Kidney (tissue), 14 donors: ENCODE measurements around the gene ACKR2. TPM values are rescaled to one million over a fixed set of nuclear protein-coding genes. Genes with fewer than 3 reads are reported as not detected.

Experiments
- DNase-seq, 5 donors: peaks; one replicate each; pipeline ENCODE4 v3.0.0-alpha.2; 2013 to 2020
- FAIRE-seq: peaks from 2 replicates; lab custom pipeline; 2012; peaks lifted over from hg19 to GRCh38; lab: Jason Lieb, UNC
- H3K27ac ChIP-seq, 2 donors: one replicate each; pipeline ENCODE4 v1.7.0; 2013; ENCODE audit warnings: low read depth in 2 of 2, low read length in 2 of 2, inconsistent platforms in 1 of 2
- H3K27me3 ChIP-seq: one replicate; pipeline ENCODE4 v1.7.1; 2013; ENCODE audit warnings: low read length, inconsistent platforms; ENCODE audit not compliant: control insufficient read depth, insufficient read depth
- H3K36me3 ChIP-seq, 3 donors: one replicate each; pipeline versions ENCODE4 v1.7.0 to v1.7.1; 2013; ENCODE audit warnings: low read length in 3 of 3, control low read depth in 1 of 3, inconsistent platforms in 1 of 3; ENCODE audit not compliant: insufficient read depth in 3 of 3, control insufficient read depth in 2 of 3
- H3K4me1 ChIP-seq, 3 donors: one replicate each; pipeline versions ENCODE4 v1.7.0 to v1.7.1; 2013; ENCODE audit warnings: low read length in 3 of 3, inconsistent platforms in 1 of 3, low read depth in 1 of 3; ENCODE audit not compliant: control insufficient read depth in 2 of 3, insufficient read depth in 2 of 3
- H3K4me3 ChIP-seq, 3 donors: one replicate each; pipeline versions ENCODE4 v1.7.0 to v1.8.1; 2013; ENCODE audit warnings: low read length in 3 of 3, control low read depth in 1 of 3, inconsistent platforms in 1 of 3
- H3K9ac ChIP-seq, 3 donors: one replicate each; pipeline versions ENCODE4 v1.7.0 to v1.7.1; 2013; ENCODE audit warnings: low read length in 3 of 3, control low read depth in 1 of 3, inconsistent platforms in 1 of 3
- H3K9me3 ChIP-seq, 3 donors: one replicate each; pipeline versions ENCODE4 v1.7.0 to v1.7.1; 2013; ENCODE audit warnings: low read length in 3 of 3, control low read depth in 1 of 3, inconsistent platforms in 1 of 3; ENCODE audit not compliant: control insufficient read depth in 2 of 3, insufficient read depth in 1 of 3
- CTCF ChIP-seq: IDR thresholded peaks from 3 replicates; pipeline ENCODE4 v1.5.1; 2012; ENCODE audit warnings: mild to moderate bottlenecking, moderate library complexity, borderline replicate concordance; ENCODE audit not compliant: insufficient read depth; ENCODE audit errors: extremely low read depth
- intact Hi-C: fragments of 100-400 bp; cut with DNase I; formaldehyde crosslinking; loops from one replicate; pipeline ENCODE4 v1.11.1; 2022
- polyA plus RNA-seq: library from polyadenylated mRNA; stranded (reverse); fragments of 350-450 nt; fragmentation: Illumina TruSeq; extraction: RNeasy Lipid Tissue Mini Kit (QIAGEN cat#74804); gene quantifications from one replicate; pipeline ENCODE4 v1.2.3, GENCODE V29; 2014; ENCODE audit warnings: low read depth, low replicate concordance; ENCODE audit not compliant: insufficient read depth
- total RNA-seq: library from RNA; stranded (reverse); fragmentation: NEBNext Ultra II Directional; extraction: Animal tissue kit (Norgen Biotek cat#: 25700); gene quantifications from one replicate; pipeline ENCODE4 v1.2.1, GENCODE V29; 2021
- donor health status: control.
- donor health status: control.
- donor health status: control.
- donor health status: control.
- donor health status: control.
- donor health status: DM: yes; HTN: yes; CAD: no.
- donor health status: Normal renal cell carcinoma (clear cell type).

Gene ACKR2
- total and polyA plus RNA-seq, 2 donors from 2014 or later = 0.86 to 8.9 TPM

GRCh38 chr3:42771271-42771670 lies 38.0 kb upstream of the ACKR2 start:
- Histone ChIP-seq H3K9ac (no peak overlapping the region), H3K36me3 (no peaks in the 10 kb centered on the region), H3K27ac (no peak overlapping the region), H3K27me3 (no peaks in the 10 kb centered on the region), H3K9me3 (no peaks in the 10 kb centered on the region), H3K4me3 (no peak overlapping the region), H3K4me1 (peaks cover 0 to 4% (median 4%) of the 10 kb centered on the region in 3 donors)
- no peak for DNase-seq
- FAIRE-seq = no peak
- TF ChIP-seq CTCF = no peak
- intact Hi-C loops = no loop called here

DNA sequence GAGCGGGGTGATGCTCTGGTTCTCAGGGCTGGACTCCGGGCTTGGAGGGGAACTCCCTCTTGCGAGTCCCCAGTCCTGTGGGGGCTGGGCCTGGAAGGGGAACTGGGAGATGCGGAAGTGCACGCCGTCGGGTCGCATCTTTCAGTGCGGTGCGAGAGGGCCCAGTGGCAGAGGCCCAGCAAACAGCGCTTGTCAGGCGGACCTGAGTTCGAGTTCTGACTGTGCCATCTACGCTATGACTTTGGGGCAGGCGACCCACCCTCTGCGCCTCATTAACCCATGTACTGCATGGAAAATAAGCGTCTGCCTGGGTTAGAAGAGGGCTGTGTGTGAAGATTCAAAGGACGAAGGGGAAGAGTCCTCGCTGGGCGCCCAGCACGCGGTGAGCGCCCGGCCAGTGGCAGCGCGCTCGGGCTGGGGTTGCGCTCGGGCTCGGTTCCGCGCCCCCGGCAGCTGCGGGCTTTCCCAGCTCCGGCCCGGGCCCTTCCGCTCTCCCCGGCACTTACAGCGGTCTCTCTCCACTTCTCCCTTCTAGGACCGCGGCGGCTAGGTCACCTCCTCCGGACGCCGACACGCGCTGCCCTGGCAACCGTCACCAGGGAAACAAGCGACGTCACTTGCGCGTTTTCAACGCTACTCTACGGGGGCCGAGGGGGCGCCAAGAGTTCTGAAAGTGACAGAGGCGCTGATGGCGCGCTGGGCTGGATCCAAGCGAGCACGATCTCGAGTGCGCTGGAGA lies 36.4 kb upstream of the ACKR2 start, which contains the start of gene CCDC13:
Gene CCDC13 (minus strand): TSS at position 584 of the 739 bp plus-strand sequence. CDS start 14,908 bp downstream, outside the sequence.
- intact Hi-C loops = no loop called here
- Histone ChIP-seq H3K36me3 (no peaks in the 10 kb centered on the region), H3K9ac (peak within 1 kb of the TSS; percentile 65 to 73 (median 69)), H3K4me1 (peaks cover 0 to 4% (median 4%) of the 10 kb centered on the region in 3 donors), H3K27ac (peak within 1 kb of the TSS; percentile 47 to 53), H3K4me3 (peak within 1 kb of the TSS; percentile 69 to 85 (median 79)), H3K27me3 (no peaks in the 10 kb centered on the region), H3K9me3 (no peaks in the 10 kb centered on the region)
- FAIRE-seq (peak; percentile 81), DNase-seq (peak; percentile 96 to 99 (median 97))
- no peak for TF ChIP-seq CTCF

GRCh38 chr3:42773409-42773751 lies 35.9 kb upstream of the ACKR2 start:
- Histone ChIP-seq H3K4me3 (peak overlapping the region; percentile 69 to 85 (median 79)), H3K27ac (no peak overlapping the region)
- FAIRE-seq = no peak

More at GRCh38 chr3:42773409-42773751, 35.9 kb upstream of the ACKR2 start:
- Histone ChIP-seq H3K27me3 (no peaks in the 10 kb centered on the region), H3K9me3 (no peaks in the 10 kb centered on the region), H3K9ac (peak overlapping the region; percentile 65 to 73 (median 69)), H3K36me3 (no peaks in the 10 kb centered on the region), H3K4me1 (peaks cover 0 to 4% (median 4%) of the 10 kb centered on the region in 3 donors)
- intact Hi-C loops = no loop called here
- TF ChIP-seq CTCF = no peak
- DNase-seq = no peak
